ENCODE data around the gene KCP. TPM values are rescaled to one million over a fixed set of nuclear protein-coding genes. Genes with fewer than 3 reads are reported as not detected.
A peak's percentile ranks its signal among the peaks of the same experiment; 100 is the strongest.

The KCP gene
- total RNA-seq, 1 donor from 2014 or later: 1.4 TPM

- DNase-seq (ENCODE audit: low spot score): no peak
Observed at GRCh38 chr7:128841171-128841690, 69.3 kb downstream of the KCP start.

- DNase-seq (ENCODE audit: low spot score): no peak
Observed at GRCh38 chr7:128840326-128841170, 70.0 kb downstream of the KCP start.

GRCh38 chr7:128839751-128840177 lies 70.7 kb downstream of the KCP start:
- no peak for DNase-seq (ENCODE audit: low spot score)

DNA sequence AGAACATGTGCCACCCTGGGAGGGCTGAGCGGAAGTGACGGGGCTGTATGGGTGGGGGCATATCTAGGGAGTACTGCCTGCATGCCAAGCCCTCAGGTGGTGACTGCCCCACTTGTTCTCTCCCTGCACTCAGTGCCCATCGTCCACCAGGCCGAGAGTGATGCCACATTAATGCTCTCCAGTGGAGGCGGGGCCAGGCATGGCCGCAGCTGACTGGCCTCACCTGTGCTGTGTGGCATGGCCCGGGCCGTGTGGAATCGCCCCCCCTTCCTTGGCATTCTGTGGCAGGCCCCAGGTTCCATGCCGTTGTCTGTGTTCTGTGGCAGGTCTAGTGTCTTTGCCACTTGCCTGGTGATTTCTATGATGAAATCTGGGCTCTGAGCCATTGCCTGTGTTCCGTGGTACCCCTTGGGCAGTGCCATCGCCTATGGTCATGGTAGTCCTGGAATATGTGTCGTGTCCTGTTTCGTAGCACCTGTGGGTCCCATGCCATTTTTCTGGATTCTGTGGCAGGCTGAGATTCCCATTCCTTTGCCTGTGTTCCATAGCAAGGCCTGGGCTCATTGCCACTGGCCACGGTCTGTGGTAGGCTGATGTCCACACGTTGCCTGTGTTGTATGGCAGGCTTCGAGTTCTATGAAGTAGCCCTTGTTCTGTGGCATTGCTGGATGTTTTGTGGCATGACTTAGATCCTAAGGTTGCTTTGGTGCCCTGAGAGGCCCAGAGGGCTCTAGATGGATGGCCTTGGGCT lies 71.4 kb downstream of the KCP start:
- DNase-seq (ENCODE audit: low spot score): no peak

DNA sequence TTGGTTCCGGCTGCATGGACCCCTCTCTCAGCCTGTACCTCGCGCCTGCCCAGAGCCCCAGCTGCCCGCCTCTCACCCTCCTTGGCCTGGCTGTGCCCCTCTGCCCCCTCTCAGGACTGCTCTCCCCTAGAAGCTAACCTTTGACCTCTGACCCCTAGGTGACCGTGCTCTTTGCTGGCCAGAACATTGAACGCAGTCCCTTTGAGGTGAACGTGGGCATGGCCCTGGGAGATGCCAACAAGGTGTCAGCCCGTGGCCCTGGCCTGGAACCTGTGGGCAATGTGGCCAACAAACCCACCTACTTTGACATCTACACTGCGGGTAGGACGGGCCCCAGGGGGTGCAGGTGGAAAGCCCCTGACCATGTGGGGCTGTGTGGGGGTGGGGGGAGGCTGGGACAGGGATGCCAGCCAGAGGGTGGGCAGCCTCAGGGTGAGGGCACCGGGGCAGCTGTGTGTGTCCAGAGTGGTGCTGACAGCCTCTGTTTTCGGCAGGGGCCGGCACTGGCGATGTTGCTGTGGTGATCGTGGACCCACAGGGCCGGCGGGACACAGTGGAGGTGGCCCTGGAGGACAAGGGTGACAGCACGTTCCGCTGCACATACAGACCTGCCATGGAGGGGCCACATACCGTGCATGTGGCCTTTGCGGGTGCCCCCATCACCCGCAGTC lies 72.3 kb downstream of the KCP start:
- no peak for DNase-seq (ENCODE audit: low spot score)

GRCh38 chr7:128837521-128837921 lies 73.0 kb downstream of the KCP start:
- no peak for DNase-seq (ENCODE audit: low spot score)

DNA sequence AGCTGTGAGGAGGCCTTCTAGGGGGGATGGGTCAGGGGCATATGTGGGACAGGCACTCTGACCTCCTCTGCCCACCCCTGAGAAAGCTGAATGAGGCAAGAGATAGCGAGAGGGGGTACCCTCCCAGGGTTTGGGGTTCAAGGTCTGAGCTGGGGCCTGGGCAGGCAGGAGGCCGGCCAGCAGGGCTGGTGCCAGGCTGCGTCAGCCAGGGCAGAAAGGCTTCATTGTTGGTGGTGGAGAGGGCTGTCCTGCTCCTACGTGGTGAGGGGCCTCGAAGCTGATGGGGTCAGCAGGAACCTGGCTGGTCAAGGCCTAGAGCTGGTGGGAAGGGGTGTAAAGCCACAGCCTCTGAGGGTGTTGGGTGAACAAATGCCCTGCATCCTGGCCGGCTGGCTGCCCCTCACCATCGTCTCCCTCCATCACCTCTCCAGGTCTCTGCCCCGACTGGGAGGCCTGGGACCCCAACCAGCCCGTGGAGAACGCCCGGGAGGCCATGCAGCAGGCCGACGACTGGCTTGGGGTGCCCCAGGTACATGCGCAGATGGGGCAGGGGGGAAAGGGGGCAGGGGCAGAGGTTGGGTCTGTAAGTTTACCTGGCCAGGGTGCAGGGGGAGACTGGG lies 73.7 kb downstream of the KCP start:
- no peak for DNase-seq (ENCODE audit: low spot score)

GRCh38 chr7:128835790-128836641 lies 74.5 kb downstream of the KCP start:
- peak; percentile 55 for DNase-seq (ENCODE audit: low spot score)

DNA sequence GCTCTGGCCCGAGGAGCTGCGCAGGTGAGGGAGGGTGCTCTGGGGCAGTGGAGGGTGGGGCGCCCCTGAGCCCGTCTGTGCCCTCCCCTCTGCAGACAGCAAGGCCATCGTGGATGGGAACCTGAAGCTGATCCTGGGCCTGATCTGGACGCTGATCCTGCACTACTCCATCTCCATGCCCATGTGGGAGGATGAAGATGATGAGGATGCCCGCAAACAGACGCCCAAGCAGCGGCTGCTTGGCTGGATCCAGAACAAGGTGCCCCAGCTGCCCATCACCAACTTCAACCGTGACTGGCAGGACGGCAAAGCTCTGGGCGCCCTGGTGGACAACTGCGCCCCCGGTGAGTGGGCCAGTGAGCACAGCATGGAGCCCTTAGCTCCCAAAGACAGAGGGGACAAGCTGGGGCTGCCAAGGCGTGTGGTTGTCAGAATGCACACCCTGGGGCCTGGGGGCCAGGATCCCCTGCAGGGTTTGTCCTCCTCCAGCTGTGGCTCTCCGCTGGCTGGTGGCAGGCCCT lies 75.2 kb downstream of the KCP start:
- DNase-seq (ENCODE audit: low spot score): no peak

GRCh38 chr7:128833946-128834325 lies 76.6 kb downstream of the KCP start:
- DNase-seq (ENCODE audit: low spot score): peak; percentile 74

GRCh38 chr7:128833148-128833945 lies 77.2 kb downstream of the KCP start:
- peak; percentile 93 for DNase-seq (ENCODE audit: low spot score)

DNA sequence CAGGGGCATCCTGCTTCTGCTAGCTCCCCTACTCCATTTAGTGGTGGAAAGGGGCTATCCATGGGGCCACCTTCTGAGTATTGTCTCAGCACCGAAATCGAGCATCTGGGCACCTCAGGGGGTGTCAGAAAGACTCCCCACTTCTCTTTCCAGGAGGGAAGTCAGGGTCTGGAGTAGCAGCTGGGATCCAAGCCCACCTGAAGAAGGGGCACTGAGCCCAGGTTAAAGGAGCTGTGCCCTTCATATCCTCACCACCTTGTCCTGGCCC lies 77.7 kb downstream of the KCP start:
- DNase-seq (ENCODE audit: low spot score): no peak

DNA sequence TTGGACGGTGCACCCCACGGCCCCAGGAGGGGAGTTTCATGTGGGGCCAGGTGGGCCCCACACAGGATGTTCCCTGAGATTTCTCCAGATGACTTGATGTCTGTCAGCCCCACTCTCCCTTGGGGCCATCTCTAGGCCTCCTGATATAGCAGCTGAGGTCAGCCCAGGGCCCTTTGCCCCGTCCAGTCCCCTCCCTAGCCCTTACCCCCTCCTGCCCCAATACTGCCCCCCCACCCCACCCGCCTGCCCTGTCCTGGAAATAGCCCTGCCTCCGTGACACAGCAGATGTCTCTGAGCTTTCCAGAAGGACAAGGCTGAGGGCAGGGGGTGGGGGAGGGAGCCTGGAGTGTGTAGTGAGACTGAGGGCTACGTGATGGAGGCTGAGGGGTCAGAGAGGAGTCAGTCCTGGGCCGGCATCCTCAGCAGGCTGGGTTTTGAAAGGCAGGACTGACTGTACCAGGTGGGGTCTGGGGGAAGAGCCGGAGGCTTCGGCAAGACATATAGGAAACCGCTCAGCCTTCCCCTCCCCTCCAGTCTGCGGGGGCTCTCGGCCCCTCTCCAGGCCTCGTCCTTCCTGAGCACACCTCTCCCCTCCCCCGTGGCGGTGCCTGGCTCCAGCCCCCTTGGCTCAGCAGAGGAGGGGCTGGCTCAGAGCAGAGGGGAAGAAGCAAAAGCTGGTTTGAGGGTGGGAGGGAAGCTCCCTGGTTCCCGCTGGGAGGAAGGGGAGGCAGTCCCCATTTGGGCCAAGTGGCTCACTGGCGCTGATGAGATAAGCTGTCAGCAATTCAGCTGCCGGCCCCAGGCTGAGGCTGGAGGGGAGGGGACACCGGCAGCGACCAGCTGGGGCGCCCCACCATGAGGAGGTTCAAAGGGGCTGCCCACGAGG lies 78.3 kb downstream of the KCP start:
- DNase-seq (ENCODE audit: low spot score): peak; percentile 81

- peak; percentile 91 for DNase-seq (ENCODE audit: low spot score)
Observed at GRCh38 chr7:128831178-128831993, 79.1 kb downstream of the KCP start.

GRCh38 chr7:128830231-128831177 lies 80.0 kb downstream of the KCP start, which contains the start of gene FLNC:
TSS of gene FLNC (plus strand) at chr7:128830406. CDS start at chr7:128830638, 232 bp downstream.
- DNase-seq (ENCODE audit: low spot score): peak; percentile 78

- DNase-seq (ENCODE audit: low spot score): peak; percentile 51
Observed at GRCh38 chr7:128829391-128830166, 80.9 kb downstream of the KCP start.
